HG03280 (cell line): ENCODE results near the gene TRMT10A.

Experiments
- ATAC-seq: cut with Tn5 transposase; IDR thresholded peaks from one replicate; pipeline ENCODE4 v1.9.1; 2021; ENCODE audit warnings: mild to moderate bottlenecking, moderate library complexity; ENCODE audit not compliant: unreplicated experiment

The TRMT10A gene, protein sequence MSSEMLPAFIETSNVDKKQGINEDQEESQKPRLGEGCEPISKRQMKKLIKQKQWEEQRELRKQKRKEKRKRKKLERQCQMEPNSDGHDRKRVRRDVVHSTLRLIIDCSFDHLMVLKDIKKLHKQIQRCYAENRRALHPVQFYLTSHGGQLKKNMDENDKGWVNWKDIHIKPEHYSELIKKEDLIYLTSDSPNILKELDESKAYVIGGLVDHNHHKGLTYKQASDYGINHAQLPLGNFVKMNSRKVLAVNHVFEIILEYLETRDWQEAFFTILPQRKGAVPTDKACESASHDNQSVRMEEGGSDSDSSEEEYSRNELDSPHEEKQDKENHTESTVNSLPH

GRCh38 chr4:99563310-99564186 lies at the start of gene TRMT10A:
Gene TRMT10A (minus strand): TSS chr4:99564039. CDS start chr4:99559338, 4,701 bp downstream.
- ATAC-seq, result peak; percentile 94

DNA sequence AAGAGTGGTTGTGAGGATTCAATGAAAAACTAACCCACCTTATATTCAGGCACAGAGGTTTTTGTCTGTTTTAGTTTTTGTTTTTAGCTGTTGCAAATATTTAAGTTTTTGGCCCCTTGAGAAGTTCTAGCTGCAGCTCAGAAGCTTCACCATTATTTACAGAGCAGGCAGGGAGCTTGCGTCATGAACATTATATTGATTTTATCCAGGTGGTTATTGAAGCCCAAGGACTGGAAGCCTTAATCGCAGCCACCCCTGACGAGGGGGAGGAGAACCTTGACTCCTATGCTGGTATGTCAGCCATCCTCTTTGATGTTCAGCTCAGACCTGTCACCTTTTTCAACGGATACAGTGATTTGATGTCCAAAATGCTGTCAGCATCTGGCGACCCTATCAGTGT lies 48.9 kb upstream of the TRMT10A start:
- ATAC-seq, result no peak

DNA sequence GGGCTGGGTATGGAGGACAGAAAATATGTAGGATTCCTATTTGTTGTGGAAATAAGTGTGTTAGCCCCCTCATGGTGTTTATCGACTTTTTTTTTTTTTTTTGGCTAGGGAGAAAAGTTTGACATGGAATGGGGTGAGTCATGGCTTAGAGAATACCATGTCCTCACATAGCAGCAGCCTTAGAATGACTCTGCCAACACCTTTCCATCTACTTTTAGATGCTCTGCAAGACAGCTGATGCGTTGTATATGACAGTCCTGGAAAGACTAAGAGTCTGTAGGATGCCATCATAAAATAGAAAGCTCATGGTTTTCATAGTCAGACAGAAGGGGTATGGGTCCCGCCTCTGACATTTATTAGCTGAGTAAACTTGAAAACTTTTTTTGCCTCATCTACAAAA lies 48.4 kb upstream of the TRMT10A start:
- ATAC-seq, result no peak

DNA sequence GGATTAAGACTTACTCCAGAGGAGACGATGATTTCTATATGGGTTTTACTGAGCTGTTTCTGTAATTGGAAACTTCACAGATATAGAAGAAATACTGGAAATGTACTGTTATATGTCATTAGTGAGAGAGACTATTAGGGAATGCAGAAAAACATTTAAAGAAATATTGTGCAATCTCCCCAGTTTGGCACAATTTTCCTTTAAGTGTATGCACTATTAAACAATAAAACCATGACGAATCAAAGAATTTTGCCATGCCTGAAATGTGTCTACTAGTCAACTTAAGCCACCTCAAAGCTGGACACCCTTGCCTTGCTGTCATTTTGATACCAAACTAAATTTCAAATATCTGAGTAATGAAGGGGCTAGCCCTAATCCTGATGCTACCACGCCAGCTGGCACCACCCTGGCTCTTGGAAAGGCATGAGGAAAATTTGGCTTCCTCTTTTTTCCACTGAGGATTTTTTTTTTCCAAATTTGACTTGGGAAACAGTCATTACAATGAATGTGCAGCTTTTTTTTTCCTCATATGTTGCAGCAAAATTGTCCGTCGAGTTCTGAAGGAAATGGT lies 46.9 kb upstream of the TRMT10A start:
- no peak for ATAC-seq

GRCh38 chr4:99608417-99608816 lies 44.6 kb upstream of the TRMT10A start:
- ATAC-seq, result no peak

DNA sequence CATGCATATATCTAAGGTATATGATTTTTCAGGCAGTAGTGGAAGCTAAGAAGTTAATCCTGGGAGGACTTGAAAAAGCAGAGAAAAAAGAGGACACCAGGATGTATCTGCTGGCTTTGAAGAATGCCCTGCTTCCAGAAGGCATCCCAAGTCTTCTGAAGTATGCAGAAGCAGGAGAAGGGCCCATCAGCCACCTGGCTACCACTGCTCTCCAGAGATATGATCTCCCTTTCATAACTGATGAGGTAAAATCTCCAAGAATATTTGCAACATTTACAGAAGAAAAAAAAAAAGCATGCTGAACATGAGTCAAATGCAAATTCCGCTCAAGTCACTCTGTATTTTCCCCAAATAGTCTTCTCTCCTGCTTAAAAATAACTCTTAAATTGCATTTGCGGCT lies 42.9 kb upstream of the TRMT10A start:
- no peak for ATAC-seq

GRCh38 chr4:99594818-99595217 lies 31.0 kb upstream of the TRMT10A start:
- no peak for ATAC-seq

GRCh38 chr4:99593781-99594641 lies 30.2 kb upstream of the TRMT10A start:
- no peak for ATAC-seq

GRCh38 chr4:99591757-99592156 lies 27.9 kb upstream of the TRMT10A start:
- ATAC-seq, result no peak

GRCh38 chr4:99587803-99588202 lies 24.0 kb upstream of the TRMT10A start:
- no peak for ATAC-seq

DNA sequence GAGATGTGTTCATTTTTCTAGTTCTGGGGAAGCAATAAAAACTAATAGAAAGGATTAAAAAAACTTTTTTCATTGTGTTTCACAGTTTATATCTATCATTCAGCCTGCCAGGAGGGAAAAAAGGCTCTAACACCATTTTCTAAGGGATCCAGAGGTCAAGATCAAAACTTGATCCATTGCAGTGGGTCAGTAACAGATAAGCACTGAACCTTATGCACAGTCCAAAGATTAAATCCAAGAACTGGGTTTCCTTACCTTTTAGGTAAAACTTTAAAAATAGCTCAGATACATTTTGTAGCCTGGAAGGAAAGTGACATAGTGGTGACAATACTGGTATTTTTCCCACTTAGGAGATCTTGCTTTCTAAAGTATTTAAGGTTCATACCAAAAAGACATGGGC lies 23.5 kb upstream of the TRMT10A start:
- no peak for ATAC-seq

- ATAC-seq, result no peak
Measured at GRCh38 chr4:99586797-99587196, 23.0 kb upstream of the TRMT10A start.

GRCh38 chr4:99586322-99586721 lies 22.5 kb upstream of the TRMT10A start:
- no peak for ATAC-seq

GRCh38 chr4:99585516-99585915 lies 21.7 kb upstream of the TRMT10A start:
- ATAC-seq, result no peak

- no peak for ATAC-seq
Measured at GRCh38 chr4:99578714-99579113, 14.9 kb upstream of the TRMT10A start.

- peak; percentile 86 for ATAC-seq
Measured at GRCh38 chr4:99574530-99575324, 10.9 kb upstream of the TRMT10A start, which contains the start of gene MTTP. Gene MTTP (plus strand): TSS chr4:99574824. CDS start chr4:99574910, 86 bp downstream.

DNA sequence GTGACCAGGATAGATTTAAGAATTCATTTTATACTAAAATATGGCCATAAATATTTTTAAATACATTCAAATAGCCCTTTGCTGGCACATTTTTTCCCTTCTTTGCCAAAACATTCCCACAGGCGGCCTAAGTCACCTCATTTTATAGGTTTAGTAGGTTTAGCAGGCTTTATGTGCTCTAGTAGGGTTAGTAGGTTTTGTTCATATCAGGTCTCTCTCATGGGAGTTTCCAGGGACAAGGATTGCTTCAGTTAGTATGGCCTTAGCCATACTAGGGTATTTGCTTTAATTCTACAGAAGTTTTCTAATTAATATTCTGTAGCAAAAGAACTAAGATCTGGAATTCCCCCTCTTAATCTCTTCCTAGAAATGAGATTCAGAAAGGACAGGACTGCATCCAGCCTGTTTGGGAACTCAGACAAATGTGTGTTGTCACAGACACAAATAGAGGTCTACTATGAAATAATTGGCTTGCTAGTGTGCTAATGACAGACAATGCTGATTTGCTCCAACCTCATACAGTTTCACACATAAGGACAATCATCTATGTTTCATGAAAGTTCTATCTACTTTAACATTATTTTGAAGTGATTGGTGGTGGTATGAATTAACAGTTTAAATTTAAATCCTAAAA lies 10.0 kb upstream of the TRMT10A start:
- no peak for ATAC-seq

DNA sequence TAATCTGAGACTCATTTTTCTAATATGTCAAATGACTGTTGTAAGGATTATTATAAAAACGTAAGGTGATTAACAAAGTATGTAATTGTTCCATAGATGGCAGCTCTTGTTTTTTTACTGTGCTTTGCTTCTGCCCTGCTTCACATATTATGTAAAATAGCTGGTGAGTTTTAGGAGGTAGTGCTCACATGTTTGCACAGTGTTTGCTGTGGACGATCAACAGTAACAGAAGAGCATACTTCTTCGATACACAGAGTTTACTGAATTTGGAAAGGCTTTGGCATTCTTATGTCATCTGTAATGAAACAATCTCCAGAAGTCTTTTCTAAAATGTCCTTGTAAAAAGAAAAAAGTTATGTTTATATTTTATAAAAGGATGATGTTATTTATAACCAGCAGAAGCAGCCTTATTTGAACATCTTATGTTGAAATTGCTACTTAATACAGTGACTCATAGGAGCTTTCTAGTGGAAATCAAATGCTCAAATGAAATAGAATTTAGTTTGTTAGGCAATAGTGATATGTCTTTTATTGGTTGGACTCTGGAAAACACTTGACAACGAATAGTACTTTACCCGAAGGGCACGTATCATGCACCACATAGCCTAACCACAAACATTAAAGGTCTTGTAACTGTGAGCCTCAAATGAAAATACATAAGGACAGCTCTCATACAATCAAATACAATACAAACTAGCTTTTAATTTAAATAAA lies 8.8 kb upstream of the TRMT10A start:
- no peak for ATAC-seq

DNA sequence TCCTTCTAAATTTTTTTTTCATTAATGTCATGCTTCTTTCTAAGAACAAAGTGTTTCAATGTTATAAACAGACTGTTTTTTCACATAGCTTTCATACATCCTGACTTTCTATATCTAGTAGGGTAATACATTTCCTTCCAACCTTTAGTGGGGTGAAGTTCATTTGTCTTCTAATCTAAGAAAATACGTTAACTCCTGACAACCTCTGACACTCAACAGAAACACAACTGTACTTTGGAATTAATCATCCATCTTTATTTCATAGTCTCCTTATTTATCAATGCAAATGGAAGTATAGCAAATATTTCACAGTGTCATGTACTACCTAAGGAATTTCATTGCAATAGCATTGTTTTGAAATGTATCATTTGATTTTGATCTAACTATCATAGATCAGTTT lies 8.0 kb upstream of the TRMT10A start:
- no peak for ATAC-seq
